IPS DF 4.7 (cell line): Measurements from ENCODE around the gene CTPS2.

Source experiments
- DNase-seq: peaks from one replicate; pipeline ENCODE4 v3.0.0-alpha.2; 2013; ENCODE audit warnings: low spot score; ENCODE audit errors: extremely low read depth

Gene CTPS2

GRCh38 chrX:16714504-16714903, 2.0 kb upstream of the CTPS2 start:
- no peak for DNase-seq

DNA sequence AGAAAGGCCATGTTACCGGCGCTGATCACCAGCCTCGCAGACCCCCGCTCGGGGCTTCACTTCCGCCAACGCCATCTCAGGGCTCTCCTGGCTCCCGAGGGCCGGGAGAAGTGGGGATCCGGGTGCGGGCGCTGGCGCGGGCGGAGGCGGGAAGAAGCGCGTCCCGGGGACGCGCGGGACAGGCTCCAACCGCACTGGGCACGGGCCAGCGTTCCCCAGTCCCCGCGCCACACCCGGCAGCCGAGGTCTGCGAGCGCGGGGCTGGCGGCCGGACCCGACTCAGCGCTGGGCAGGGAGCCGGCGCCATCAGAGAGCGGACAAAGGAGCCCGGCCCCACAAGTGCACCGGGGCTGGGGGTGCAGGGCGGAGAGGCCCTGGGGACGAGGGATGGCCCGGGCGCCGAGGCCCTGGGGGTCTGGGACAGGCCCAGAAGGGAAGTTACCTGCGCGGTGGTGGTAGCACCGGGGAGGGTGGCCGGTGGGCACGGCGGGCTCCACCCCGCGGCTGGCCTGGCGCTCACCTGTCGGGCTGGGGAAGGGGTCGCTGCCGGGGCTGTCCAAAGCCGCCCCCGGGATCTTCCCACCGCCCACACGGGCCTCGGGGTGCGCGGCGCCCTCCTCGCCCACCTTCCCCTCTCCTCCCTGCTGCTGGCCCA, 449 bp downstream of the CTPS2 start:
- DNase-seq = no peak

GRCh38 chrX:16711219-16711811, 1.2 kb downstream of the CTPS2 start:
- no peak for DNase-seq

DNA sequence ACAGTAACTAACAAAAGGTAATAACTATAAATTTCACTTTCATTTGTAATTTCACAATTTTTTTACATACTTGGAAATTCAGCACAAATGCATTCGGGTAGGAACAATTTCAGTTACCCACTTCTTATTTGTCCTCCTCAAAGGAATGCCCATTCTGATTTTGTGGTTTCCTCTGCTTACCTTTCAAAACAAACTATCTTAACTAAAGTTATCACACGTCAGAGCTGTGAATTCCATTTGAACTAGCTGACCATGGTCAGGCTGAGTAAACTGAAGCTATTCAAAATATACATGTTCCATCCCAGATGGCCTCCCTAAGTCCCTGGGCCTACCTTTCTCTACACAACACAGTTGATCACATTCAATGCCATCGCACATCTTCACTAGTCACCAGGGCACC, 4.5 kb downstream of the CTPS2 start:
- no peak for DNase-seq

GRCh38 chrX:16705370-16705769, 7.1 kb downstream of the CTPS2 start:
- DNase-seq = no peak

DNA sequence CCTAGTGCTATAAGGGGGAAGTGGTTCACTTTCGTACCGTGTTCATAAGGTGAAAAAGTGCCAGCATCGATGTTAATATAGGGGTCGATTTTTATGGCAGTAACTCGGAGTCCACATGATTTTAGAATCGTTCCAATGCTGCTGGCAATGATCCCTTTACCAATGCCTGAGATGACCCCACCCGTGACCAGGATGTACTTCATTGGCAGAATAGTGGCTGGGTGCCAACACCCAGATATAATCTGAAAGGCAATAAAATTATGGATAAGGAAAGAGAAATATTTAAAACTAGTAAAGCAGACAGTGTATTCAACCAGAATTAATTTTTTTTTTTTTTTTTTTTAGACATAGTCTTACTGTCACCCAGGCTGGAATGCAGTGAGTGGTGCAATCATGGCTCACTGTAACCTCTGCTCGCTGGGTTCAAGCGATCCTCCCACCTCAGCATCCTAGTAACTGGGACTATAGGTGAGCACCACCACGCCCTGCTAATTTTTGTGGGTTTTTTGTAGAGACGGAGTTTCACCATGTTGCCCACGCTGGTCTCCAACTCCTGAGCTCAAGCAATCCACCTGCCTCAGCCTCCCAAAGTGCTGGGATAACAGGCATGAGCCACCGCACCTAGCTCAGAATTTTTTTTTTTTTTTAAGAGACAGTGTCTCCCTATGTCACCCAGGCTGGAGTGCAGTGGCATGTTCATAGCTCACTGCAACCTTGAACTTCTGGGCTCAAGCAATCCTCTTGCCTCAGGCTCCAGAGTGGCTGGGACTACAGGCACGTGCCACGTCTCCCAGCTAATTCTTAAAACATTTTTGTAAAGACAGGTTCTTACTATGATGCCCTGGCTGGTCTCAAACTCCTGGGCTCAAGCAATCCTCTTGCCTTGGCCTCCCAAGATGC, 9.5 kb downstream of the CTPS2 start:
- DNase-seq = no peak

DNA sequence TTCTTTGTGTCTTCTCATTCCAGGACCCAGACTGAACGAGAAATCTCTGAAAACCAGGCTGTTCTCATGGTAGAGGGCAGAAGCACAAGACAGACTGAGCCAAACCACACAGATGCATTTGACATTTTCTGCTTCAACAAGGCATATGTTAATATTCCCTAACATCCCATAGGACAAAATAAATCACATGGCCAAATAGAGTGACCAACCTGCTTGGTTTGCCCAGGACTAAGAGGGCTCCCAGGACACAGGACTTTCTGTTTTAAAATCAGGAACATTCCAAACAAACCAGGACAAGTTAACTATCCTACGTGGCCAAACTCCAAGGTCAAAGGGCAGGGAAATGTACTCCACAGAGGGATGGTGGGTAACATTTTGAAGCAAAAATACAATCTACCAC, 11.7 kb downstream of the CTPS2 start:
- no peak for DNase-seq

DNA sequence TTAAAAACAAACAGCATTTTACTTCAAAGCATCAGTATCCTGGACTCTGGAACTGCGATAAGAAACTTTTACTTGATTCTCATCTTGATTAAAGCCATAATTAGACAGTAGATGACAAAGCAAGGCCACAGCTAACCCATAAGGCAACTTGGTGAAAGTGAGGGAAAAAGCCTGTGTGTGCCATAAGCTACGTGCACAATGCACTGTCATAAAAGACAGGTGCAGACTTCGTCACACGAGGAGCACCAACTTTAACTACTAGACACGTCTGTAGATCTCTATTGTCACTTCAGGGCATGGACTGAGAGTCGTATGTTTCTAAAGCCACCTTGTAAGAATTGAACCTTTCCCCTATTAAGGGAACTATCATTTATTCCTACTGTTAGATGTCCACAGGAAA, 13.1 kb downstream of the CTPS2 start:
- DNase-seq = no peak

- DNase-seq = no peak
Measured at GRCh38 chrX:16696956-16697355, 15.5 kb downstream of the CTPS2 start.

DNA sequence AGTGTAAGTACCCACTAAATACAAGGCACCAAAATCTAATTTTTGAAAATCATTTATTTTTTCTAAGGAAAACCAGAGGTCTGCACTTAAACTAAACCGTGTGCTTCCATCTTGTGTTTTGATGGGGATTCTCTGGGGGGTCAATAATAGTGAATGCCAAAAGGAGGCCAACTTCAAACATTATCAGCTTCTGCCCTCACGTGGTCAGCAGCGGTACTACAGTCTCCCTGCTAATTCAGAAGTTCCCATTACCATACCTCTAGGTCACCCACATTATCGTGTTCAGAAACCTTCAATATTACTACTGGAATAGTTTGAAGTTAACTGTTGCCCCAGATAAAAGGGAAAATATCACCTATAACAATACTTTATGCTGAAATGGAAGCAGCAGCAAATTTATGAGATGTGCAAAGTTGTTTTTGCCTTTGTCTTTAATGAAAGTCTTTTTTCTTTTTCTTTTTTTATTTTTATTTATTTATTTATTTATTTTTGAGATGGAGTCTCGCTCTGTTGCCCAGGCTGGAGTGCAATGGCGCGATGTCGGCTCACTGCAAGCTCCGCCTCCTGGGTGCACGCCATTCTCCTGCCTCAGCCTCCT, 17.3 kb downstream of the CTPS2 start:
- DNase-seq = no peak

DNA sequence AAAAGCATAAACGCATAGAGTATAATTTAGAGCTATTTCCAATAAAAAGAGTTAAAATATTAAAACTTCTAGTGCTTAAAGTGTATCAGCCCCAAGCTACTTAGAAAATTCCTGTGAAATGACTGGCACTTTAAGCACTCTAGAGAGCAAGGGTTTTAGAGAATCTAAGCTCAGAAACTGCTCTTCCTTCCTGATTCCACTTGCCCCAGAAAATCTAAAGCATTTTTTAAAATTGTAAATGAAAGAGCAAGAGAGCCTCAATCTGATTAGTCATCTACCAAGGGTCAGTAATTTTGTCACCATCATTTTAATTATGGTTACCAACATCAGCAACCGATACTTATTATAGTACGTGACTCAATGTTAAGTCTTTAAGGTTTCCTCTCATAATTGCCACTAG, 25.0 kb downstream of the CTPS2 start:
- no peak for DNase-seq

DNA sequence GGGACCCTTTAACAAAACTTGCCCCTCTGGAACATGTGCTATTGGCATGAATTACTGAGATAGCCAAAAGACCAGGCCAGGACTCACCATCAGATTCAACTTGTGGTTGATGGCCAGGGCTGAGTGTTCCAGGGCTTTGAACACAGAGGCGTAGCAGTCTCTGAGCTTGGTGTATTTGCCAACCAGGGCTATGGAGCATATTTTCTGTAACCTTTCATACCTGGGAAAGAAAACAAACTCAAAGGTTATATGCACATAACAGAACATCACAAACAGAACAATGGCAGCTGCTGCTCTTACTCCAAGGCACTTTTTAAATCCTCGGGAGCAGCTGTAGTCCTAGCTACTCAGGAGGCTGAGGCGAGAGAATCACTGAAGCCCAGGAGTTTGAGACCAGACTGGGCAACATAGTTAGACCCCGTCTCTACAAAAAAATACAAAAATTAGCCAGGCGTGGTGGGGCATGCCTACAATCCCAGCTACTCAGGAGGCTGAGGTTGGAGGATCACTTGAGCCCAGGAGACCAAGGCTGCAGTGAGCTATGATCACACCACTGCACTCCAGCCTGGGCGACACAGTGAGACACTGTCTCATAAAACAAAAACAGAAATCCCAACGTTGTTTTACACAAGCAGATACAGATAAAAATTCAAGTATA, 29.3 kb downstream of the CTPS2 start:
- no peak for DNase-seq

DNA sequence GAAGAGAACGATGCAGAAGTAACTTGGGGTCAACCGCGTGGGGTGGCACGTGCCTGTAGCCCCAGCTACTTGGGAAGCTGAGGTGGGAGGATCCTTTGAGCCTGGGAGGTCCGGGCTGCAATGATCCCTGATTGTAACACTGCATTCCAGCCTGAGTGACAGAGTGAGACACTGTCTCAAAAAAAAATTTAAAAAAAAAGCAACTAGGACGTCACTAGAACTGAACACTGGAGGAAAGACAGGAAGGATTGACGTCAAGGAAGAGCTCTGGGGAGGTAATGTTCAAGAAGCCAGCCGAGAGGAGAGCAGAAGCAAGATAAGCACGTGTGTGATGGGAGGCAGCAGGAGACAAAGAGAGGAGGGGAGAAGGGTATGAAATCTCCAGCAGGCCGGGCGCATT, 33.8 kb downstream of the CTPS2 start:
- DNase-seq = no peak

- no peak for DNase-seq
Measured at GRCh38 chrX:16671005-16671404, 41.5 kb downstream of the CTPS2 start.

DNA sequence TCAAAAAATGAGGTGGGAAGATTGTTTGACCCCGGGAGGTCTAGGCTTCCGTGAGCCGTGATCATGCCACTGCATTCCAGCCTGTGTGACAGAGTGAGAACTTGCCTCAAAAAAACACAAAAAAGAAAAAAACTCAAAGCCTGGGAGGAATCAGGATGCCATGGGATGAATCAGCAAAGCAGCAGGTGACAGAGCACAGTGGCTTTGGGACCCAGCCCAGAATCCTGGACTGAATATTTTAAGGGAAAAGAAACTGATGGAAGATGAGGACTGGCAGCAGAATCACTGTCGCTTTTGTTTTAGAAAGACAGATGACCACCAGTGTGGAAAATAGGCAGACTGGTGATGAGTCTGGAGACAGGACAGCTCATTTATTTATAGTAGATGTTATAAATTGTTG, 45.9 kb downstream of the CTPS2 start:
- DNase-seq = no peak

DNA sequence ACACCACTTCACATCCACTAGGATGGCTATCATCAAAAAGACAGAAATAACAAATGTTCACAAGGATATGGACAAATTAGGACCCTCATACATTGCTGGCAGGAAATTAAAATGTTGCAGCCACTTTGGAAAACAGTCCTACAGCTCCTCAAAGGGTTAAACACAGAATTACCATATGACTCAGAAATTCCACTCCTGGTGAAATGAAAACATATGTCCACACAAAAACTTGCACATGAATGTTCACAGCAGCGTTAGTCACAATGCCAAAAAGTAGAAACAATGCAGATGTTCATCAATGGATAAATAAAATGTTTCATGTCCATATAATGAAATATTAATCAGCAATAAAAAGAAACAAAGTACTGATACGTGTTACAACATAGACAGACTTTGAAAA, 47.4 kb downstream of the CTPS2 start:
- DNase-seq = no peak

GRCh38 chrX:16664626-16665025, 47.8 kb downstream of the CTPS2 start:
- no peak for DNase-seq

DNA sequence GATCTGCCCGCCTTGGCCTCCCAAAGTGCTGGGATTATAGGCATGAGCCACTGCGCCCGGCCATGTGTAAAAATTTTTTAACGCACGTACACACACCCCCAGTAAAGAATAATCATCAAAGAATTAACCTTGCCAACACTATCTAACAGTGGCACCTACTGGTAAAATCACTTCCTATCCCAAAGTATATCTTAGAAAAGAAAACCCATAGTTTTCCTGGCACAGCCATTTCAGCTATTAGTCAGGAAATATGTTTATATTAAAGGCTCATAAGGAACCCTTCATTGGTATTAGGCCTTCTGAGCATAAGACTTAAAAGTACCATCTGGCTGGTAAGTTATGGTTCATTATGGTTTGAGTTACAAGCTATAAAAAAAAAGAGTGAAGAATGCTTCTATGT, 48.4 kb downstream of the CTPS2 start:
- DNase-seq = no peak

- no peak for DNase-seq
Measured at GRCh38 chrX:16662402-16662801, 50.1 kb downstream of the CTPS2 start.

DNA sequence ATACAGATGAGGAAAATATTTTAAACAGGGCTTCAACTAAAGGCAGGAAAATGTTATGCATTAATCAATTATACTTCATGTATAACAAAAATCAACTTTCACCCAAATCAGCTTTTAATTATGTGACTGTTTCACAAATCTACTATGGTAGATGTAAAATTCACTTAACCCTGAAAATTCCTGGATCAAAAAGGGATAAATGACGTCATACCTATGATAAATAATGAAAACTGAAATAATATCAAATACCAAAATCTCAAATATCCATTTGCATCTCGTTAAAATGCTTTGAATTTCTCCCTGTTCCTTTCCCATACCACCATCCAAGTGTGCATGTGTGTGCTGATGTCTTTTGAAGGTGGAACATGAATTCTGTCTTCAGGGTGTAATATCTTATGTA, 51.0 kb downstream of the CTPS2 start:
- no peak for DNase-seq

DNA sequence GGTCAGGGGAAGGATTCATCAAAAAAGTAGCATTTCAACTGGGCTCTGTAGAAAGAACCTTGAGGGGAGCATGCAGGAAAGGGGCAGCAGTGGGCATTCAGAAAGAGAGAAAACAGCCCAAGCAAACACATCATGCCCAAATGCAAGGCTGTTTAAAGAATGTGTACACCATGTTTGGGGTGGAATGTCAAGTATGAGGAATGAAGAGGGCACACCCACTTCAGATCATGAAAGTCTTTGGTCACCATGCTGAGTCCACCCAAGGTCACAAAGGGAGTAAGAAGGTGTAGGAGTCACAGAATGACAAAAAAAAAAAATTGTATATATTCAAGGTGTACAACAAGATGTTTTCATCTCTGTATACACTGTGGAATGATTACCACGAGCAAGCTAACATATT, 53.1 kb downstream of the CTPS2 start:
- DNase-seq = no peak

- DNase-seq = no peak
Measured at GRCh38 chrX:16658284-16658683, 54.2 kb downstream of the CTPS2 start.
